HG03139 (cell line): ENCODE measurements around the gene SCFD1.

ENCODE experiments used
- ATAC-seq: cut with Tn5 transposase; IDR thresholded peaks from one replicate; pipeline ENCODE4 v1.9.1; 2021; ENCODE audit not compliant: unreplicated experiment

SCFD1 gene

GRCh38 chr14:30753452-30753851 is 131.3 kb downstream of the SCFD1 start:
- ATAC-seq: no peak

DNA sequence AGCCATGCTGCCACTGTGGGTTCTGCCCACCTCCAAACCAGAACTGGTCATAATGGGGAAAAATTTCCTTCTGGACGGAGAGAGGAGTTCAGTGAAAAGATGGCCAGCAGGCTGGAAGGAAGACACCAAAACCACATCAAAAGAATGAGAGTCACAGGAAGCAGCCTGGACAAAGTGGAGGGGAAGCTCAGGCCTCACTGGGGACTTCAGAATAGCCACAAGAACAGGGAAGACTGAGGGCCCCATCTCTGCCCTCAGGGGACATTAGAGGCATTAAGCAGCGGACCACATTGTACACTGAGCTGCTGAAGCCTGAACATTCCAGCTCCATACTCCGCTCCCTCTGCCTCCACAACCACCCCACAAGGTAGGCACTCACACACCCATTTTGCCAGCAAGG is 132.7 kb downstream of the SCFD1 start:
- no peak for ATAC-seq

- ATAC-seq: no peak
These were observed 134.5 kb downstream of the SCFD1 start for GRCh38 chr14:30756594-30756993.

DNA sequence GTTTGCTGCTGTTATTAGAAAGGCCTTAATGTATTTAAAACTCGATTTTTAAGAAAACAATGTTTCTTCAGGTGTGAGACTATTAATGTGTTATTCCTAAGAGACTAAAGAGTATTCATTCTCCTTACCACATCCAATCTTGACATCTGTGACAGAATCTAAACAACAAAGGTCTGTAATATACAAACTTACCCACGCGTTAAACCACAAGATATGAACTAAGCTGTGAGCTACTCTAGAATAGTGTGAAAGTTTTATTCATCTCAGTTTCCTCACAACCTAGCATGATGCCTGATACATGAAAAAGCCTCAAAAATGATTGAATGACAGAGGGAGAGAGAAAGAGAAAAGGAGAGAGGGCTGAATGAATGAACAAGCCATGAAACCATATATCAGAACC is 135.0 kb downstream of the SCFD1 start:
- ATAC-seq: no peak

DNA sequence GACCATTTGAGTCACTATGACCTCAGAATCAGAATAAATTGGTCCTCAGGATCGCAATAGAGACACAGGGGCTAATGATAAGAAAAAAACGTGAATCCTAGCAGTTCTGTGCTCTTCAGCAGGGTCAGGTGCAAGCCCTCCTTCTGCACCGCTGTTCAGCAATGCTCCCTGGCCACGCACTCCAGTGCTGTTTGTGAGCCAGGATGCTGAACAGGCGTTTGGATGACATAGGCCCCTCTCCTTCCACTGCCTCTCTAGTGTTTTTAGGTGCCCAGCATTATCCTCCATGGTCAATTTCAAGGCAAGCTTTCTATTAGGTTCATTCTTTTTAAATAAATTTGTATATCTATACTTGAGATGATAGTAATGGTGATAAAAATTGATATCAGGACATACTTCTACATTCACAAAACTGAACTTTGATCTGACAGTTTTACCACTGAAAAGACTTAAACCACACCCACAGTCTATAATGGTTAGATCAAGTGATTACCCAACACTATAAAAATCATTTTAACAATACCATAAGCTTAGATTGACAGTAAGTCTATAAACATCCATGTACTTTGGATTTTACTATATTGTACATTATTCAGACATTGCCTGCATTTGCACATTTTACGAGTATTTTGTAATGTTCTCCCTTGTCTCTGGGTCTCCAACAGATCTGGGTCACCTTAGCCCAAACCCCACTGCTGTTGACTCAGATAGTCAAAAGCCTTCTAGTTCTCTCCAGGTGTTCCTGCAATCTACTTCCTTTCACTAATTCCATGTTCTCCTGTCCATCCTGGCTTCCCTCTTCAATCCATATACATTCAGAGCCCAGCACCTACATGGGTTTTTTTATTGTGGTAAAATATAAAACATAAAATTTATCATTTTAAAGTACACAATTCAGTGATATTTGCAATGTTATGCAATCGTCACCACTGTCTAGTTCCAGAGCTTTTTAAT is 137.3 kb downstream of the SCFD1 start:
- ATAC-seq: no peak

DNA sequence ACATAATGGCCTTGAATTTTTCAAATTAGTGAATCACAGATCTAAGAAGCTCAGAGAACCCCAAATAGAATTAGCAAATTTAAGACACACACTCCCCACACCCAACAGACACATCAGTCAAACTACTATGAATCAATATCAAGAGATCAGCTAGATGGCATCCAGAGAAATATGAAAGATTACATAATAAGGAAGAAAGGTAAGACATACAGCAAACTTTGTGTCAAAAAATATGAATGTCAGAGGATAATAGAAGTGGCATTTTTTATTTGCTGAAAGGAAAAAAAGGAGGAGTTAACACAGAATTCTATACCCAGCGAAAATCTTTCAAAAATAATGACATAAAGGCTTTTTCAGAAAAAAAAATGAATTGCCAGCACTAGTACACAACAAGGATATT is 141.8 kb downstream of the SCFD1 start:
- ATAC-seq: no peak

- no peak for ATAC-seq
These were observed 145.5 kb downstream of the SCFD1 start for GRCh38 chr14:30767624-30768023.

DNA sequence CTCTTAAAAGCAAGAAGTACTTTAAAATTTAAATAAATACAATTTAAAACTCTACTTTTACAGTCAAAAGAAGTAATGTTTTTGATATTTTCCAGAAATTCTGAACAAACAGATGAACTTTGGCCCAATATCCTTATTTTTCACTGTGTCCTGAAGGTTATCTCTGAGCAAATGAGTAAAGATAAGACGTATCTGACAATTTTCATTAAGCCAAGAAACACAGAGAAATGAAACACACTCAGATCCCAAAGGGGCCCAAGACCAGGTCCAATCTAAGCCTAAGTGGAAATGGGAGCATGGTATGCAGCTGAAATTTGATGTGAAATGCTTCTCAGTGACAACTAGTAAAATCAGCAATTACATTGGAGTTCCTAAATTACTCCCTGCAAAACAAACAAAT is 146.7 kb downstream of the SCFD1 start:
- ATAC-seq: no peak

DNA sequence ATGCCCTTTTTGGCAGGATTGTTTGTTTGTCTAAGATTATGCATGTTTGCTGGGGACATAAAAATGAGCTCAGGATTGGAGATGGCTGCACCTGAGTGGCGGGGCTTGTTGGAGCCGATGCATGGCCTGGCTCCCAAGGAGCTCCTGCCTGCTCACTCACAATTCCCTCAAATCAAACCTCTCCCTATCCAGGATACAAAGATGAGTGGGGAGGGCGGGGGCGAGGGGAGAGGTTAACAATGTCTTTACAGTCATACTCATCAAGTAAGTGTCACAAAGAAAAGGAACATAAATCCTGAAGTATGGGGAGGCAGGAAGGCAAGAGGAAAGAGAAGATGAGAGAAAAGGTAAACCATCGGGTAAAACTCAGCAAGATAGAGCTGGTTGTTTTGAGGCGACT is 148.3 kb downstream of the SCFD1 start:
- no peak for ATAC-seq

GRCh38 chr14:30771595-30771994 is 149.5 kb downstream of the SCFD1 start:
- ATAC-seq: no peak

- no peak for ATAC-seq
These were observed 157.1 kb downstream of the SCFD1 start for GRCh38 chr14:30779210-30779609.
